WTC11 (cell line): ENCODE measurements around the gene RPL10. TPM values are rescaled to one million over a fixed set of nuclear protein-coding genes. Genes with fewer than 3 reads are reported as not detected.
A peak's percentile ranks its signal among the peaks of the same experiment; 100 is the strongest.

ENCODE experiments used
- ATAC-seq: fragments of 200-7000 bp; cut with Tn5 transposase; 2 replicates; pipeline ENCODE4 v1.10.0; 2021; ENCODE audit warnings: mild to moderate bottlenecking, moderate library complexity
- CTCF ChIA-PET: fragments of 300-600 bp; sonication (Branson Sonifier 250); formaldehyde crosslinking; loops from one replicate; lab custom pipeline; 2021; ENCODE audit warnings: antibody characterized with exemption; lab: Charles Lee
- POLR2A ChIA-PET: fragments of 350-600 bp; sonication (Branson Sonifier 250); formaldehyde crosslinking; loops from one replicate; lab custom pipeline; 2021; ENCODE audit warnings: antibody characterized with exemption; lab: Charles Lee
- DNase-seq: peaks from one replicate; pipeline ENCODE4 v3.0.0; 2021; ENCODE audit warnings: low spot score
- H3K27ac Mint-ChIP-seq: 2 replicates; pipeline ENCODE4 v1.8.0; 2021; ENCODE audit warnings: mixed read lengths
- H3K27me3 Mint-ChIP-seq: 2 replicates; pipeline ENCODE4 v1.8.0; 2021; ENCODE audit warnings: low read depth, mild to moderate bottlenecking, moderate library complexity, mixed read lengths
- H3K36me3 Mint-ChIP-seq: 2 replicates; pipeline ENCODE4 v1.8.0; 2021; ENCODE audit warnings: mixed read lengths
- H3K4me1 Mint-ChIP-seq: 2 replicates; pipeline ENCODE4 v1.8.0; 2022; ENCODE audit warnings: mixed read lengths
- H3K4me3 Mint-ChIP-seq: 2 replicates; pipeline ENCODE4 v1.8.0; 2021; ENCODE audit warnings: mild to moderate bottlenecking, moderate library complexity, mixed read lengths
- H3K9me3 Mint-ChIP-seq: 2 replicates; pipeline ENCODE4 v1.8.0; 2021; ENCODE audit warnings: mixed read lengths
- AR ChIP-seq: fragments of 250-450 bp; sonication (Bioruptor Pico); IDR thresholded peaks from 2 replicates; pipeline ENCODE4 v1.9.0; 2021; ENCODE audit warnings: mild to moderate bottlenecking
- E2F1 ChIP-seq: sonication (generic); formaldehyde crosslinking; IDR thresholded peaks from 2 replicates; pipeline ENCODE4 v1.8.0; 2022; ENCODE audit warnings: mild to moderate bottlenecking, missing genetic modification reagents
- EMX1 ChIP-seq: fragments of 250-450 bp; sonication (Bioruptor Pico); IDR thresholded peaks from 2 replicates; pipeline ENCODE4 v1.8.0; 2021; ENCODE audit warnings: mild to moderate bottlenecking
- FOXP4 ChIP-seq: sonication (generic); formaldehyde crosslinking; IDR thresholded peaks from 2 replicates; pipeline ENCODE4 v1.8.0; 2022; ENCODE audit warnings: mild to moderate bottlenecking, missing genetic modification reagents
- GTF2I ChIP-seq: fragments of 250-450 bp; sonication (Bioruptor Pico); conservative IDR thresholded peaks from 2 replicates; pipeline ENCODE4 v1.4.0; 2021; ENCODE audit warnings: mild to moderate bottlenecking
- NFATC4 ChIP-seq: fragments of 250-450 bp; sonication (Bioruptor Pico); IDR thresholded peaks from 2 replicates; pipeline ENCODE4 v1.9.0; 2021; ENCODE audit warnings: mild to moderate bottlenecking
- NR1H2 ChIP-seq: sonication (generic); formaldehyde crosslinking; IDR thresholded peaks from 2 replicates; pipeline ENCODE4 v1.9.0; 2021; ENCODE audit warnings: mild to moderate bottlenecking, moderate library complexity, missing genetic modification reagents
- PRDM15 ChIP-seq: sonication (generic); formaldehyde crosslinking; IDR thresholded peaks from 2 replicates; pipeline ENCODE4 v1.8.0; 2022; ENCODE audit warnings: missing genetic modification reagents
- TP53 ChIP-seq: sonication (generic); formaldehyde crosslinking; IDR thresholded peaks from 2 replicates; pipeline ENCODE4 v1.8.1; 2023; ENCODE audit warnings: mild to moderate bottlenecking, missing genetic modification reagents
- total RNA-seq: library from RNA; stranded (reverse); gene quantifications from 3 replicates; pipeline ENCODE4 v1.2.3, GENCODE V29; 2021

The RPL10 gene
- total RNA-seq, 1 experiment from 2014 or later = 2,241 TPM

- TF ChIP-seq EMX1 = no peak
- TF ChIP-seq, all 79 proteins: peak for 0
- H3K9me3 Mint-ChIP-seq = no peaks in the 10 kb centered on the region
- peaks cover 12% of the 10 kb centered on the region for H3K4me1 Mint-ChIP-seq
- H3K36me3 Mint-ChIP-seq = no peaks in the 10 kb centered on the region
- DNase-seq = no peak
- H3K27me3 Mint-ChIP-seq = no peaks in the 10 kb centered on the region
- CTCF ChIA-PET = interaction anchor here (0.9 to 1.3 kb wide), 3 partner anchors 16 to 82 kb away, joined by 5 to 8 read pairs (median 6); partner anchors contain the start of gene SLC10A3
- POLR2A ChIA-PET = interaction anchor here (1.0 to 1.3 kb wide), 2 partner anchors 10 to 30 kb away, joined by 3 to 4 read pairs; partner anchors contain the start of gene EMD
- peak overlapping the region; percentile 61 for H3K4me3 Mint-ChIP-seq
- peak overlapping the region; percentile 74 for H3K27ac Mint-ChIP-seq
- ATAC-seq = no peak
Observed at GRCh38 chrX:154408659-154409221, 10.6 kb downstream of the RPL10 start.

GRCh38 chrX:154409222-154409871, 11.2 kb downstream of the RPL10 start, which contains the start of gene DNASE1L1:
Gene DNASE1L1 (minus strand): TSS chrX:154409254. CDS start chrX:154405568, 3,686 bp downstream.
- peaks cover 12% of the 10 kb centered on the region for H3K4me1 Mint-ChIP-seq
- H3K9me3 Mint-ChIP-seq = no peaks in the 10 kb centered on the region
- peak within 1 kb of the TSS; percentile 93 for H3K27ac Mint-ChIP-seq

More at GRCh38 chrX:154409222-154409871, 11.2 kb downstream of the RPL10 start, which contains the start of gene DNASE1L1:
- ATAC-seq (peak; percentile 86), DNase-seq (peak; percentile 90)
- TF ChIP-seq GTF2I (CRISPR knock-in tag) = no peak
- no peak for TF ChIP-seq AR (CRISPR knock-in tag)
- no peak for TF ChIP-seq FOXP4 (CRISPR knock-in tag)
- TF ChIP-seq TP53 (CRISPR knock-in tag) = no peak
- TF ChIP-seq NR1H2 = no peak
- TF ChIP-seq E2F1 (CRISPR knock-in tag) = no peak
- TF ChIP-seq PRDM15 (CRISPR knock-in tag) = no peak
- no peak for TF ChIP-seq NFATC4 (CRISPR knock-in tag)
- Mint-ChIP-seq H3K36me3 (no peaks in the 10 kb centered on the region), H3K4me3 (peak within 1 kb of the TSS; percentile 61), H3K27me3 (no peaks in the 10 kb centered on the region)
- ChIA-PET POLR2A (interaction anchor here (1.0 to 1.3 kb wide), 2 partner anchors 10 to 30 kb away, joined by 3 to 4 read pairs; partner anchors contain the start of gene EMD), CTCF (interaction anchor here (0.9 to 1.3 kb wide), 3 partner anchors 15 to 81 kb away, joined by 5 to 8 read pairs (median 6); partner anchors contain the start of gene SLC10A3)
